ENCODE data around the gene SDC4.

Gene SDC4

GRCh38 chr20:45318386-45318939, 29.8 kb downstream of the SDC4 start:
- H3K9ac ChIP-seq (ENCODE audit: low read length) = no peak overlapping the region
- H3K27ac ChIP-seq (ENCODE audit: low read depth, low read length) = no peak overlapping the region
- H3K4me3 ChIP-seq (ENCODE audit: low read length) = no peak overlapping the region
- peaks cover 3% of the 10 kb centered on the region for H3K27me3 ChIP-seq (ENCODE audit: control insufficient read depth, insufficient read depth, low read length)
- no peaks in the 10 kb centered on the region for H3K36me3 ChIP-seq (ENCODE audit: control insufficient read depth, insufficient read depth, low read length)
- H3K4me1 ChIP-seq (ENCODE audit: control insufficient read depth, insufficient read depth, low read length) = no peaks in the 10 kb centered on the region

DNA sequence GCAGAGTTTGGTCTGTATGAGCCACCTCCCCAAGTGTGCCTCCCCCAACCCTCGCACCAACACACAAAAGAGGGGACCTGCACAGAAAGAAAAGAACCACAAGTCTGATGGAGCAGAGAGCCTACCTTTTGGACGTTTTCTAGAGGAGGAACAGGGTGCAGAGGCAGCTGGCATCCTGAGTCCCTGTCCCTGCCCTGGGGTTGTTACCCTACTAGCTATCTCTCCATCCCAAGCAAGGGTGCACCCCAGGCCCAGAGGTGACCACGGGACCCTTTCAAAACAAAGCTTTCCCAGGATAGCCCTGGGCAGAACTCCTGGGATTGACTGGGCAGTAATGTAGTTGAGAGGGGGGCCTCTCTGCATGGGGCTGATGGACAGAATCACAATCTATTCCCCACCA, 30.4 kb downstream of the SDC4 start:
- Histone ChIP-seq H3K9ac (ENCODE audit: low read length) (no peak overlapping the region), H3K4me1 (ENCODE audit: control insufficient read depth, insufficient read depth, low read length) (no peaks in the 10 kb centered on the region), H3K27me3 (ENCODE audit: control insufficient read depth, insufficient read depth, low read length) (peaks cover 6% of the 10 kb centered on the region), H3K36me3 (ENCODE audit: control insufficient read depth, insufficient read depth, low read length) (no peaks in the 10 kb centered on the region), H3K27ac (ENCODE audit: low read depth, low read length) (no peak overlapping the region), H3K4me3 (ENCODE audit: low read length) (no peak overlapping the region)

GRCh38 chr20:45316150-45317080, 31.8 kb downstream of the SDC4 start:
- Histone ChIP-seq H3K4me3 (ENCODE audit: low read length) (no peak overlapping the region), H3K27me3 (ENCODE audit: control insufficient read depth, insufficient read depth, low read length) (peaks cover 7% of the 10 kb centered on the region), H3K9ac (ENCODE audit: low read length) (no peak overlapping the region), H3K4me1 (ENCODE audit: control insufficient read depth, insufficient read depth, low read length) (no peaks in the 10 kb centered on the region), H3K36me3 (ENCODE audit: control insufficient read depth, insufficient read depth, low read length) (no peaks in the 10 kb centered on the region), H3K27ac (ENCODE audit: low read depth, low read length) (no peak overlapping the region)

DNA sequence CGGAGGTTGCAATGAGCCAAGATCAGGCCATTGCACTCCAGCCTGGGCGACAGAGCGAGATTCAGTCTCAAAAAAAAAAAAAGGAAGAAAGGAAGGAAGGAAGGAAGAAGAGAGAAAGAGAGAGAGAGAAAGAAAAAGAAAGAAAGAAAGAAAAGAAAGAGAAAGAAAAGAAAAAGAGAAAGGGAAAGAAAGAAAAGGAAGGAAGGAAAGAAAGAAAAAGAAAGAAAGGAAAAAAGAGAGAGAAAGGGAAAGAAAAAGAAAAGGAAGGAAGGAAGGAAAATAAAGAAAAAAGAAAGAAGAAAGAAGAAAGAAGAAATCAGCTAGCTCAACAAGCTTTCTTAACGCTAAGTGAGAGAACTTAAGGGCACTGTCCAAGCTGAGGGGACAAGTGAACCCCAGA, 32.6 kb downstream of the SDC4 start:
- H3K27me3 ChIP-seq (ENCODE audit: control insufficient read depth, insufficient read depth, low read length) = peaks cover 9% of the 10 kb centered on the region
- no peak overlapping the region for H3K9ac ChIP-seq (ENCODE audit: low read length)
- no peak overlapping the region for H3K27ac ChIP-seq (ENCODE audit: low read depth, low read length)
- H3K4me1 ChIP-seq (ENCODE audit: control insufficient read depth, insufficient read depth, low read length) = no peaks in the 10 kb centered on the region
- no peak overlapping the region for H3K4me3 ChIP-seq (ENCODE audit: low read length)
- no peaks in the 10 kb centered on the region for H3K36me3 ChIP-seq (ENCODE audit: control insufficient read depth, insufficient read depth, low read length)

DNA sequence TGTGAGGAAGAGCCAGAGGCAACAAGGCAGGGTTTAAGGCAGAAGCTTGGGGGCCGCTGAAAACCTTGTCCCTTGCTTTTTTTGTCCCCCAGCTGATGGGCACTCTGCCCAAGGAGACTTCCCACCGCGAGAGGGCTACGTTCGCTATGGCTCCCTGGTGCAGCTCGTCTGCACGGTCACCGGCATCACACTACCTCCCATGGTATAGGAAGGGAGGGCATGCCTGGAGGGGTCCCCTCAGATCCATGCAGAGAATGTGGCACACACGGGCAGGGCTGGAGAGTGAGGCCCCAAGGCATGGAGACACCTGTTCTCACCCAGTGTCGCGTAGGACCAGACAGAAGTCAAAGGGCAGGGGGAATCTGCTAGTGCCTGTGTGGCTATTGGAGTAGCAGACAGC, 34.3 kb downstream of the SDC4 start:
- Histone ChIP-seq H3K27me3 (ENCODE audit: control insufficient read depth, insufficient read depth, low read length) (peaks cover 9% of the 10 kb centered on the region), H3K9ac (ENCODE audit: low read length) (no peak overlapping the region), H3K36me3 (ENCODE audit: control insufficient read depth, insufficient read depth, low read length) (no peaks in the 10 kb centered on the region), H3K4me3 (ENCODE audit: low read length) (no peak overlapping the region), H3K27ac (ENCODE audit: low read depth, low read length) (no peak overlapping the region), H3K4me1 (ENCODE audit: control insufficient read depth, insufficient read depth, low read length) (no peaks in the 10 kb centered on the region)

- no peak overlapping the region for H3K4me3 ChIP-seq (ENCODE audit: low read length)
- no peak overlapping the region for H3K27ac ChIP-seq (ENCODE audit: low read depth, low read length)
- peaks cover 9% of the 10 kb centered on the region for H3K27me3 ChIP-seq (ENCODE audit: control insufficient read depth, insufficient read depth, low read length)
- no peaks in the 10 kb centered on the region for H3K36me3 ChIP-seq (ENCODE audit: control insufficient read depth, insufficient read depth, low read length)
- H3K4me1 ChIP-seq (ENCODE audit: control insufficient read depth, insufficient read depth, low read length) = no peaks in the 10 kb centered on the region
- no peak overlapping the region for H3K9ac ChIP-seq (ENCODE audit: low read length)
These were observed 35.0 kb downstream of the SDC4 start for GRCh38 chr20:45313065-45313695.

- Histone ChIP-seq H3K27me3 (ENCODE audit: control insufficient read depth, insufficient read depth, low read length) (peaks cover 9% of the 10 kb centered on the region), H3K4me1 (ENCODE audit: control insufficient read depth, insufficient read depth, low read length) (no peaks in the 10 kb centered on the region), H3K27ac (ENCODE audit: low read depth, low read length) (no peak overlapping the region), H3K4me3 (ENCODE audit: low read length) (no peak overlapping the region), H3K36me3 (ENCODE audit: control insufficient read depth, insufficient read depth, low read length) (no peaks in the 10 kb centered on the region), H3K9ac (ENCODE audit: low read length) (no peak overlapping the region)
These were observed 36.0 kb downstream of the SDC4 start for GRCh38 chr20:45312241-45312640.

GRCh38 chr20:45311589-45312211, 36.5 kb downstream of the SDC4 start:
- Histone ChIP-seq H3K36me3 (ENCODE audit: control insufficient read depth, insufficient read depth, low read length) (no peaks in the 10 kb centered on the region), H3K27me3 (ENCODE audit: control insufficient read depth, insufficient read depth, low read length) (peaks cover 9% of the 10 kb centered on the region), H3K9ac (ENCODE audit: low read length) (no peak overlapping the region), H3K27ac (ENCODE audit: low read depth, low read length) (no peak overlapping the region), H3K4me1 (ENCODE audit: control insufficient read depth, insufficient read depth, low read length) (no peaks in the 10 kb centered on the region), H3K4me3 (ENCODE audit: low read length) (no peak overlapping the region)

DNA sequence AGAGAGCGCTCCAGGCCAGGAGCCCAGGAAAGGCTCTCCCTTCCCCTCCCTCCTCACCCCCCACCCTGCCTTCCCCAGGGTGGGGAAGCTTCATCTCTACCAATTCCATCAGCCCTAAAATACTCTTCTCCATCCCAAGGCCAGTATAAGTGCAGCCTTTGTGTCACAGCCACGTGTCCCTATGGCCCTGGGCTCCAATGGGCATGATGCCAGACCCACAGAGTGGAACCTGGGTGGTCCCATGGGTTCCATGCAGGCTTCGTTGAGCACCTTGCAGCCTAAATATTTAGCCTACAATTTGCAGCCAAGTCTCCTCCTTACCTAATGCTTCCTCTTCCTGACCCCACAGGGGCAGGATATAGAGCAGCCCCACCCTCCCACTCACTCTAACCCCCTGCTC, 39.1 kb downstream of the SDC4 start:
- H3K4me1 ChIP-seq (ENCODE audit: control insufficient read depth, insufficient read depth, low read length) = no peaks in the 10 kb centered on the region
- H3K9ac ChIP-seq (ENCODE audit: low read length) = no peak overlapping the region
- no peak overlapping the region for H3K4me3 ChIP-seq (ENCODE audit: low read length)
- H3K27ac ChIP-seq (ENCODE audit: low read depth, low read length) = no peak overlapping the region
- no peaks in the 10 kb centered on the region for H3K36me3 ChIP-seq (ENCODE audit: control insufficient read depth, insufficient read depth, low read length)
- H3K27me3 ChIP-seq (ENCODE audit: control insufficient read depth, insufficient read depth, low read length) = peaks cover 10% of the 10 kb centered on the region

- Histone ChIP-seq H3K27me3 (ENCODE audit: control insufficient read depth, insufficient read depth, low read length) (peaks cover 10% of the 10 kb centered on the region), H3K9ac (ENCODE audit: low read length) (no peak within 1 kb of the TSS), H3K27ac (ENCODE audit: low read depth, low read length) (no peak within 1 kb of the TSS), H3K4me1 (ENCODE audit: control insufficient read depth, insufficient read depth, low read length) (no peaks in the 10 kb centered on the region), H3K4me3 (ENCODE audit: low read length) (no peak within 1 kb of the TSS), H3K36me3 (ENCODE audit: control insufficient read depth, insufficient read depth, low read length) (no peaks in the 10 kb centered on the region)
These were observed 40.0 kb downstream of the SDC4 start, which contains the start of gene MATN4 for GRCh38 chr20:45308117-45308778. Gene MATN4 (minus strand): TSS chr20:45308299. CDS start chr20:45305582, 2,717 bp downstream.

- Histone ChIP-seq H3K36me3 (ENCODE audit: control insufficient read depth, insufficient read depth, low read length) (no peaks in the 10 kb centered on the region), H3K4me3 (ENCODE audit: low read length) (no peak overlapping the region), H3K27me3 (ENCODE audit: control insufficient read depth, insufficient read depth, low read length) (peaks cover 8% of the 10 kb centered on the region)
These were observed 41.1 kb downstream of the SDC4 start for GRCh38 chr20:45307076-45307640.

More at GRCh38 chr20:45307076-45307640, 41.1 kb downstream of the SDC4 start:
- Histone ChIP-seq H3K4me1 (ENCODE audit: control insufficient read depth, insufficient read depth, low read length) (no peaks in the 10 kb centered on the region), H3K9ac (ENCODE audit: low read length) (no peak overlapping the region), H3K27ac (ENCODE audit: low read depth, low read length) (no peak overlapping the region)
